GM19025 (cell line): ENCODE measurements around the gene CREBRF.
"Not testable (repeated sequence)": the region's sequence is repeated elsewhere in the genome, so short reads cannot be mapped to it uniquely, and the experiment has no call there.

Experiments
- ATAC-seq: cut with Tn5 transposase; IDR thresholded peaks from one replicate; pipeline ENCODE4 v1.9.1; 2021; ENCODE audit warnings: mild to moderate bottlenecking, low read depth, moderate library complexity; ENCODE audit not compliant: unreplicated experiment

Gene CREBRF, protein sequence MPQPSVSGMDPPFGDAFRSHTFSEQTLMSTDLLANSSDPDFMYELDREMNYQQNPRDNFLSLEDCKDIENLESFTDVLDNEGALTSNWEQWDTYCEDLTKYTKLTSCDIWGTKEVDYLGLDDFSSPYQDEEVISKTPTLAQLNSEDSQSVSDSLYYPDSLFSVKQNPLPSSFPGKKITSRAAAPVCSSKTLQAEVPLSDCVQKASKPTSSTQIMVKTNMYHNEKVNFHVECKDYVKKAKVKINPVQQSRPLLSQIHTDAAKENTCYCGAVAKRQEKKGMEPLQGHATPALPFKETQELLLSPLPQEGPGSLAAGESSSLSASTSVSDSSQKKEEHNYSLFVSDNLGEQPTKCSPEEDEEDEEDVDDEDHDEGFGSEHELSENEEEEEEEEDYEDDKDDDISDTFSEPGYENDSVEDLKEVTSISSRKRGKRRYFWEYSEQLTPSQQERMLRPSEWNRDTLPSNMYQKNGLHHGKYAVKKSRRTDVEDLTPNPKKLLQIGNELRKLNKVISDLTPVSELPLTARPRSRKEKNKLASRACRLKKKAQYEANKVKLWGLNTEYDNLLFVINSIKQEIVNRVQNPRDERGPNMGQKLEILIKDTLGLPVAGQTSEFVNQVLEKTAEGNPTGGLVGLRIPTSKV

DNA sequence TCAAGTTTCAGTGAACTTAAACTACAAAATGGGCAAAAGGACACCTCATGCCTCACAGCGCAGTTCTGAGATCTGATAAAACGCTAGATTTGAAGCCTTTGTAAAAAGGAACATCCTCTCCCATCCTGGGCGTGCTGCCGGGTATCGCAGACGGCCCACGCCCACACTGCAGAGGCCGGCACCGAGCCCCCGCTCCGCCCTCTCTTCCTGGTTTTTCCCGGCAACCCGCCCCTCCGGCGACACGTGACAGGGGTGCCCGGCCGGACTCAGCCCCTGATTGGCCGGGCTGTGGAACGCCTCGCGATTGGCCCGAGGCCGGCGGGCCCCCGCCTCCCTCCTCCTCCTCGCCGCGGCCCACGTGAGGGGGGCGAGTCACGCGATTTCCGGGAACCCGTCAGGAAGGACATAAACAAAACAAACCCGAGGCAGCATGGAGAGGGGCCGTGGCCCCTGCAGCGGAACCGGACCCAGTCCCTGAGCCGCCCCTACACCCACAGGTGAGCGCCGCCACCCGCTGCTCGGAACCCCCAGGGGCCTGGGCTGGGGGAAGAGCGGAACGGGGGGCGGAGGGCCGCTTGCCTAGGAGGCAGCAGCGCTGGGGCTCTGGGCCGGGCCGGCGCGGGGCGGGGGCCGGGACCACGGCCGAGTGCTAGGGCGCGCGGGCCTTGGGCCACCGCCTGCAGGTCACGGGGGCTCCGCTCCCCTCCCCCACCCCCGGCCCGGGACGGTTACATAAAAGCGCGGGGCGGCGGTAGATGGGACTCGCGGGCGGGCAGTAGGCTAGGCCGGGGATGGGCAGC, at the start of gene CREBRF:
TSS of gene CREBRF (plus strand) at position 370 of the 800 bp plus-strand sequence. CDS start 24,424 bp downstream, outside the sequence.
- ATAC-seq = peak; percentile 69

DNA sequence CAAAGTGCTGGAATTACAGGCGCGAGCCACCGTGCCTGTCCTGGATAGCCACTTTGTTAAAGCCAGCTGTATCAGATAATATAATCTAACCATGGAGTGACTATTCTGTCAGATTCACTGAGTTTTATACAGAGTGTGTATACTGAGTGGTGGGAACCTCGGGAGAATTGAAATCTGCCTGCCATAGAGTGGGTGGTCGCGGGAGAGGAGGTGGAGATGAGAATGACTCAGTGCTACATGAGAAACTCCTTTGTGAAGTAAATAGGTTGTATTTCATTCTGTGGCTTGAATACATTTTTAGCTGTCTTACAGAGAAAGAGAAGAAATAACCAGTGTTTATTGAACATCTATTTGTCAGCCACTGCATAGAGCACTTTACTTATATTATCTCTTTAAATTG, 46.1 kb upstream of the CREBRF start:
- no peak for ATAC-seq

DNA sequence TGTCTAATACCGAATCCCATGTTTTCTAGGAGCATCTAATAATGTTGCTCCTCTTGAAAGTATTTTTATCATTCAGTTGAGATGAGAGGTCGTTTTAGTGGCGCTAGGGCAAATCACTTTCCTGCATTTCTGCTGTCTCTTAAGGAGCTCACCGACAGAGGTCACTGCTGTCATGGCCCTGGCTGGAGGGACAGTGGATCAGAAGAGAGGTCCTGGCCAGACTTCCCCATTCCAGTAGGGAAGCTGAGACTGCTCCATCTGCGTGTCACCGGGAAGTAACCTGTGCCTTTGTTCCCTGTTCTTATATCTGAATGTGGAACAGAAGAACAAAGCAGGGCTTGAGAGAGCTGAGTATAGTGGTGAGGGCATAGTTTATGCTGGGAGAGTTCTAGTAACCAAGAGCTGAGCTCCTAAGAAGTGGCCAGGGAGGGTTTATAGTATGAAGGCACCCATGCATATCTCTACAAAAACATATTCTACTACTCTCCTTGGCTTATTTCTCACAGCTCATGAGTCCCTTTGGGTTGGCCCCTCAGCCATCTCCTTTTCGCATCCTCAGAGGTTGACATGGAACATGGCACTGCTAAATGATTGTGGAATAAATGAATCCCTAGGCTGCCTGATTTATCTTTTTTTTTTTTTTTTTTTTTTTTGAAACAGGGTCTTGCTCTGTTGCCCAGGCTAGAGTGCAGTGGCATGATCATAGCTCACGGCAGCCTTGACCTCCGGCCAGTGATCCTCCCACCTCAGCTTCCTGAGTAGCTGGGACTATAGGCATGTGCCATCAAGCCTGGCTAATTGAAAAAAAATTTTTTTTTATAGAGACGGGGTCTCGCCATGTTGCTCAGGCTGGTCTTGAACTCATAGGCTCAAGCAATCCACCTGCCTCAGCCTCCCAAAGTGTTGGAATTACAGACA, 45.3 kb upstream of the CREBRF start:
- ATAC-seq = no peak

DNA sequence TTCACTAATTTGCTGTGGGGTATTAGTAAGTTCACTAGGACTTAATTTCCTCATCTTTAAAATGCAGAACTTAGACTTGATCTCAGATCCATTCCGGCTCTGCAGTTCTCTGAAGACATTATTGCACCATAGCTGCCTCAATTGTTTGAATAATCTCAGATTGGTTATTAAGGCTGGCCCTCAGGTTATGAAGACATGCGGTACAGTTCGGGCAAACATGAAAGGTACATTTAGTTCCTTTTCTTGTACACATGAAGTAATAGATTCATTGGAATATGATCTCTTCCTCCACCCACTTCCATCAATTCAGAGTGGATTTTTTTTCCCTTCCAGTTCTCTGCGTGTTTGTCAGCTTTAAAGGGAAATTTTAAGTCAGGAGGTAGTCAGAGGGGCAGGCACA, 44.6 kb upstream of the CREBRF start:
- no peak for ATAC-seq

DNA sequence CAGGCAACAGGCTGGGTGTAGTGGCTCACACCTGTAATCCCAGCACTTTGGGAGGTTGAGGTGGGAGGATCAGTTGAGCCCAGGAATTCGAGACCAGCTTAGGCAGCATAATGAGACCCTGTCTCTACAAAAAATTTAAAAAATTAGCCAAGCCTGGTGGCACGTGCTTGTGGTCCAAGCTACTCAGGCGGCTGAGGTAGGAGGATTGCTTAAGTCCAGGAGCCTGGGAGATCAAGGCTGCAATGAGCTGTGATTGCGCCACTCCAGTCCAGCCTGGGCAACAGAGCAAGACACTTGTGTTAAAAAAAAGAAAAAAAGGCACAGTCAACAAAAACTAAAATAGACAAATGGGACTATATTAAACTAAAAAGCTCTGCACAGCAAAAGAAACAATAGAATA, 43.3 kb upstream of the CREBRF start:
- no peak for ATAC-seq

DNA sequence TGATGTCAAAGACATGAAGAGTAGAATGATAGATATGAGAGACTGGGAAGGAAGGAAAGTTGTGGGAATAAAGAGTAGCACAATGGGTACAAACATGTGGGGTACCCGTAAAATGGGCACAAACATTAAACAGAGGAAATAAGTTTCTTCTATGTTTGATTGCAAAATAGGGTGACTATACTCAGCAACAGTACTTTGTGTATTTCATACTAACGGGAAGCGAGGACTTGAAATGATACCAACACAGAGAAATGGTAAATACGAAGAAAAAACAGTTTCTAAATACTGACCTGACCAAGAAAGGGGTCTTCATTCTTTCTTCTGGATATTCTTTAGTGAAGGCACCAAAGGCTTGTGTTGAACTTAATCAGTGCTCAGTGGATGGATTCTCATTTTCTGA, 41.5 kb upstream of the CREBRF start:
- ATAC-seq = no peak

DNA sequence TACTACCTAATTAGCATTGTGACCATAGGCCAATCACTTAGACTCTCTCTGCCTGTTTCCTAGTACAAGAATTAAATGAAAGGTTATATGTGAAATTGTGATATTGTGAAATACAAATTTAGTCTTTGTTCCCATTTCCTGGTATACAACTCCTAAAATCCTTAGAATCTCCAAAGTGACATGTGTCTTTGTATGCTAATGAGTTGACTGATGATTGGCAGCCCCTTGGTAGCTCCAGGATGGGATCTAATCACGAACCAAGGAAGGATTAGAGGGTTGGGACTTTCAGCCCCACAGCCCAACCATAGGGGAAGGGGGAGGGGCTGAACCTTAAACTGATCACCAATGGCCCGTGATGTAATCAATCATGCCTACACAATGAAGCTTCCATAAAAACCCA, 41.0 kb upstream of the CREBRF start:
- ATAC-seq = no peak

DNA sequence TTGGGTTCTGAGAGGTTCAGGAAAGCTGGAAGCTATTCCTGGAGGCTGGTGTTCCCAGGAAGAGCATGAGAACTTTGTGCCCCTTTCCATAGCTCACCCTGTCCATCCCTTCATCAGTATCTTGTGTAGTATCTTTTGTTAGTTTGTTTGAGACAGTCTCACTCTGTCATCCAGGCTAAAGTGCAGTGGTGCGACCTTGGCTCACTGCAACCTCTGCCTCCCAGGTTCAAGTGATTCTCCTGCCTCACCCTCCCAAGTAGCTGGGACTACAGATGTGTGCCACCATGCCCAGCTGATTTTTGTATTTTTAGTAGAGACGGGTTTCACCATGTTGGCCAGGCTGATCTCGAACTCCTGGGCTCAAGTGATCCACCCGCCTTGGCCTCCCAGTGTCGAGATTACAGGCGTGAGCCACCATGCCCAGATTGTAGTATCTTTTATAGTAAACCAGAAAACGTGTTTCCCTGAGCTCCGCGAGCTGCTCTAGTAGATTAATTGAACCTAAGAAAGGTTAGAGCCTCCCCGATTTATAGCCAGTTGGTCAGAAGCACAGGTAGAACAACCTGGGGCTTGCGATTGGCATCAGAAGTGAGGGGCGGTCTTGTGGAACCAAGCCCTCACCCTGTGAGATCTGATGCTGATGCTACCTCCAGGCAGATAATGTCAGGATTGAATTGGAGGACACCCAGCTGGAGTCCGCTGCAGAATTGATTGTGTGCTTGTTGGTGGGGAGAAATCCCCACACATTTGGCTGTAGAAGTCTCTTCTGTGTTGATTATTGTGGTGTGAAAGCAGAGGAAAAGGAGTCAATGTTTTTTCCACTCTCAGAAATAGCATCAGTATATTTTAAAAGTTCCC, 40.3 kb upstream of the CREBRF start:
- ATAC-seq = no peak

DNA sequence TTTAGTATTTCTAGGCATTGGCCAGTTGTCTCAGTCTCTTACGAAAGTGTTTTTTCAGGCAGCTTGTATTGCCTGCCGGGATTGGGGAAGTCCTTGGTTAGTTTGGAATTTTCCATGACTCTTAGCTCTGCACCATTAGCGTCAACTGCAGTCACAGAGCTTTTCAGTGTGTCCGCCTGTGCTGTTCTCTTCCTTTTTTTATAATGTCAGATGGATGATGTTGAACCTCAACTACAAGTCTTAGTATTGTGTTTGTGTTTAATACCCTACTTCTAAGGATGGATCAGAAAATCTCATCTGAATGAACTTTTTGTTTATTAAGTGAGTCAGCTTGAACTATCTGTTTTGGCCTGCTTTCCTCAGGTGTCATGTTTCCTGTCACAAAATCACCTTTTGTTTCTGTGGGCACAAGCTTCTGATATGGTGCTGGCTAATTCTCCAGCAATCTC, 39.5 kb upstream of the CREBRF start:
- ATAC-seq = no peak

DNA sequence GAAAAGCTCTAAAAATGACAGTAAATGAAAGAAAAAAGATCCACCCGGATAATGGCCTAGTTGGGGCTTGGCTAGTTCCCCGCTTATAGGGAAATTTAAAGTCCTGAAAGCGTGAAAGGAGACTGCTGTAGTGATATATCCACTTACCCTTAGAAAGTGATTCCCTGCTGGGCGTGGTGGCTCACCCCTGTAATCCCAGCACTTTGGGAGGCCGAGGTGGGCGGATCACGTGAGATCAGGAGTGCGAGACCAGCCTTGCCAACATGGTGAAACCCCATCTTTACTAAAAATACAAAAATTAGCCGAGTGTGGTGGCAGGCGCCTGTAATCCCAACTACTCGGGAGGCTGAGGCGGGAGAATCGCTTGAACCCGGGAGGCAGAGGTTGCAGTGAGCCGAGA, 39.1 kb upstream of the CREBRF start:
- not testable (repeated sequence) for ATAC-seq

DNA sequence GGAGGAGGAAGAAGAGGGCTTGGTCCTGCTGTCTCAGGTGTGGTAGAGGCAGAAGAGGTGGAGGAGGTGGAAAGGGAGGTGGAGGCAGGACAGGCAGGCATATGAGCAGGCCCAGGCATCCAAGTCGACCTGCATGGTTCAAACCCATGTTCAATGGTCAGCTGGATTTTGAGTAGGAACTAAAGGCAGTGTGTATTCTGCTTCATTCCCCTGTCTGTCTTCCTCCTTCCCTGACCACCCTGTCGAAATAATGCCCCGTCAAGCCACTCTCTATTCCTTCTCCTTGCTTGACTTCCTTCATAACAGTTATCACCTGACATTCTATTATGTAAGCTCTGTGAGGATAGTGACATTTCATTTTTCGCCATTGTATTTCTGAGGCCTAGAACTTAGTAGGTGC, 37.8 kb upstream of the CREBRF start:
- ATAC-seq = no peak

DNA sequence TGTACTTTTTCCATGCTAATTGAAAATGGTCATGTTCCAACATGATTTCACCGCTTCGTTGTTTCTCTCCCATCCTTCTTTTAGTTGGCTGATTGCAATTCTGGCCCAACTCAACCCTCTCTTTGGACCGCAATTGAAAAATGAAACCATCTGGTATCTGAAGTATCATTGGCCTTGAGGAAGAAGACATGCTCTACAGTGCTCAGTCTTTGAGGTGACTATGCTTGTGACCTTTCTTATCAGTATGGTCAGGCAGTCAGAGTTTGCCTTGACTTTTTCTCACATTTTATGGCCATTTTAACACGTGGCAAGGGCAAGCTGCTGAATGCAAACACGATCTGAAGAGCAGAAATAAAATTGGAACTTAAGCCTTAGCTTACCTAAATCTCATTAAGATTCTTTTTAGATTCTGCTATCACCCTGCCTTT, 36.0 kb upstream of the CREBRF start:
- no peak for ATAC-seq

DNA sequence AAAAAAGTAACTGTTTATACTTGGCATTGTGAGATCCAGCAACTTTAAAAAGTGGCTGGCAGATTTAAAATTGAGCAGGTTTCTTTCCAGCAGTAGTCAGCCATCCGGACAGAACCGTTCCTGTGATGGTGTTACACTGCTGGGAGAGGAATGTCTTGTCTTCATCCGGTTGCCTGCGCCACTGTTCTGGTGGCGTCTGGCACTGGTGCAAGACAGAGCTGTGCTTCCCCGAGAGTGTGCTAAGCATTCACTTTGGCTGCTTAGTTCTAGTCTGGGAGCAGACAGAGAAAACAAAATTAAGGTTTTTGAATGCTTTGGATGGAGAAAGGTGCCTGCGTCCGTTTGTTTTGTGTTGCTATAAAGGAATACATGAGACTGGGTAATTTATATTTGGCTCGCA, 35.5 kb upstream of the CREBRF start:
- ATAC-seq = no peak

DNA sequence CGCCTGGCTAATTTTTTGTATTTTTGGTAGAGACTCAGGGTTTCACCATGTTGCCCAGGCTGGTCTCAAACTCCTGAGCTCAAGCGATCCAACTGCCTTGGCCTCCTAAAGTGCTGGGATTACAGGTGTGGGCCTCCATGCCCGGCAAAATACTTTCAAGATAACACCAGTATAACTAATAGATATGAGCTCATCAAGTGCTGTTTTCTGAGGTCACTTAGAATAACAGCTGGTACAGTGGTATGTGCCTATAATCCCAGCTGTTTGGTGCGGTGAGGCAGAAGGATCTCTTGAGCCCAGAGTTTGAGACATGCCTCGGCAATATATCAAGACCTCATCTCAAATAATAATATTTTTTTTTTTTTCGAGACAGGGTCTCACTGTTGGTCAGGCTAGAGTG, 30.5 kb upstream of the CREBRF start:
- ATAC-seq = no peak

DNA sequence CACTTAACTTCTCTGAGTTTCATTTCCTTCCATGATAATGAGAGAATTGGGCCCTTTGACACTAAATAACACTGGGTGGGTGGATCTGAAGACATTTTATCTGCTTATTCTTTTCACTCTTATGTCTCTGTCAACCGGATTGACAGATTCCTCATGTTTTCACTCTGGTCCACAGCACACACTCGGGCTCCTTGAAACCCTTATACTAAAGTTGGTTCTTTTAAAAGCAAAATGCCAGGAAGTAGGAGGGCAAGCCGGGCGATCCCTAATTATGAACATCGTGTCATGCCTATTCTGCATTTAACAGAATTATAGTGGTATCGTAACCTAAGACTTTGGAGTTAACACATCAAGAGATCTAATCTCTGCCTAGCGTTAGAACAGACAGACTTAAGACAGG, 28.2 kb upstream of the CREBRF start:
- no peak for ATAC-seq

DNA sequence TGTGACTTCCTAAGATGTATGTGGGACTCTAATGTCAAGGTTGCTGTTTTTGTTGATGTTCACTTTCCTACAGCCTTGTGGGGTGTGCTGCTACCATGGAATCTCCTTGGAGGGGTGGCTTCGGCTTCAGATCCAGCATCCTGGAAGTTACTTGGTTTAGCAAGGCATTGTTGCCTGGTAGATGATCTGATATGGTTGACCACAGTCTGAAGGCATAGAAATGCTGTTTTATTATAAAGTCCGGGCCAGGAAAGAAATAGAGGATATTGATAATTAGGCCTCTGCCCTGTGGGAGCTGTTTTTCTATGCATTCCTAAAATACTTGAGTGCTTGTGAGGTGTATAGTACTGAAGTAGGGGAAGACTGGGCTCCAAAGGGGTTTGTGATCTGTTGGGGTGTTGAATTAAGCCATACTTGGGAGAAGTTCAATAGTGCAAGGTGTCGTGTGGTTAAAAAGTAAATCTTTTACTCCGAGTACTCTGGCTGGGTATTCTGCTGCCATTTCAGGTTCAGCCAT, 27.3 kb upstream of the CREBRF start:
- no peak for ATAC-seq

DNA sequence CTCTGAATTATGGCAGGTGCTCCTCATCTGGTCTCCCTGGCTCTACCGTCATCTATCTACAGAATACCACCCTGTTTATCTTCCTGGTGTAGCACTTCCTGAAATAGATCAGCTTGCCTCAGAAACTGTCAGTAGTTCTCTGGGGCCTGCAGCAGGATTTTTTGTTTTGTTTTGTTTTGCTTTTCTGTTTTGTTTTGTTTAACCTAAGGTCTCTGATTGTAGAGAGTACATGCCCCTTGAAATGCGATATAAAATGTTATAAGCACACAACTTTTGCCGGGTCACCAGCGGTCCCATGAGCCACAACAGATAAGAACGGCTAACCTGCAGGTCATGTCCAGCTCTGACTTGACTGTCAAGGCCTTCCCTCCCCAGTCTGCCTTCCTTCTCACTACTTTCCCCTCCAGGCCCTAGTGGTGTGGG, 26.6 kb upstream of the CREBRF start:
- ATAC-seq = no peak

DNA sequence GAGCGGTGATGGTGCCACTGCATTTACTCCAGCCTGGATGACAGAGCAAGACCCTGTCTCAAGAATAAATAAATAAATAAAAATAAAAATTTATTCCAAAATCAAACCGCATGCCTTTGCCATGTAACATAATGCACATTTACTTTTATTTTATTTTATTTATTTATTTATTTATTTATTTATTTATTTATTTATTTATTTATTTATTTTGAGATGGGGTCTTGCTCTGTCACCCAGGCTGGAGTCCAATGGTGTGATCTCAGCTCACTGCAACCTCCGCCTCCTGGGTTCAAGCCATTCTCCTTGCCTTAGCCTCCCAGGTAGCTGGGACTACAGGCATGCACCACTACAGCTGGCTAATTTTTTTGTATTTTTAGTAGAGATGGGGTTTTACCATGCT, 24.1 kb upstream of the CREBRF start:
- ATAC-seq = not testable (repeated sequence)

DNA sequence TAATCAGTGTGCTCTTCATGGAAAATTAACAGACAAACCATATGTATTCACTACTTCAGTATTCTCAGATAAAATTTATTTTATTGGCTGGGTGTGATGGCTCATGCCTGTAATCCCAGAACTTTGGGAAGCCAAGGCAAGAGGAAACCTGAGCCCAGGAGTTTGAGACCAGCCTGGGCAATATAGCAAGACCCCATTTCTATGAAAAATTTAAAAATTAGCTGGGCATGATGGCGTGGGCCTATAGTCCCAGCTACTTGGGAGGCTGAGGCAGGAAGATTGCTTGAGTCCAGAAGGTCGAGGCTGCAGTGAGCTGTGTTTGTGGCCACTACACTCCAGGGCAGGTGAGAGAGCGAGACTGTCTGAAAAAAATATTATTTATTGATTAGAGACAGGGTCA, 23.4 kb upstream of the CREBRF start:
- no peak for ATAC-seq
